Measurements from ENCODE around the gene ZYX.

GRCh38 chr7:143408686-143409561 lies 27.8 kb downstream of the ZYX start, which contains the start of gene EPHA1:
- TF ChIP-seq, protein P1, sequence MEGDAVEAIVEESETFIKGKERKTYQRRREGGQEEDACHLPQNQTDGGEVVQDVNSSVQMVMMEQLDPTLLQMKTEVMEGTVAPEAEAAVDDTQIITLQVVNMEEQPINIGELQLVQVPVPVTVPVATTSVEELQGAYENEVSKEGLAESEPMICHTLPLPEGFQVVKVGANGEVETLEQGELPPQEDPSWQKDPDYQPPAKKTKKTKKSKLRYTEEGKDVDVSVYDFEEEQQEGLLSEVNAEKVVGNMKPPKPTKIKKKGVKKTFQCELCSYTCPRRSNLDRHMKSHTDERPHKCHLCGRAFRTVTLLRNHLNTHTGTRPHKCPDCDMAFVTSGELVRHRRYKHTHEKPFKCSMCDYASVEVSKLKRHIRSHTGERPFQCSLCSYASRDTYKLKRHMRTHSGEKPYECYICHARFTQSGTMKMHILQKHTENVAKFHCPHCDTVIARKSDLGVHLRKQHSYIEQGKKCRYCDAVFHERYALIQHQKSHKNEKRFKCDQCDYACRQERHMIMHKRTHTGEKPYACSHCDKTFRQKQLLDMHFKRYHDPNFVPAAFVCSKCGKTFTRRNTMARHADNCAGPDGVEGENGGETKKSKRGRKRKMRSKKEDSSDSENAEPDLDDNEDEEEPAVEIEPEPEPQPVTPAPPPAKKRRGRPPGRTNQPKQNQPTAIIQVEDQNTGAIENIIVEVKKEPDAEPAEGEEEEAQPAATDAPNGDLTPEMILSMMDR (IDR thresholded peaks at IDR 0.05) = peak in 2 of 4 experiments; percentile 11 to 42
- TF ChIP-seq POLR2A (IDR thresholded peaks at IDR 0.05) (no peak), EP300 (IDR thresholded peaks at IDR 0.05) (no peak)

Measured in gastroesophageal sphincter (tissue), 3 donors.